AG10803 (cell line): ENCODE measurements around the gene IST1.
"Not testable (repeated sequence)": the region's sequence is repeated elsewhere in the genome, so short reads cannot be mapped to it uniquely, and the experiment has no call there.

Experiments
- DNase-seq: peaks from one replicate; pipeline ENCODE4 v3.0.0; 2010; ENCODE audit warnings: low read depth
- H3K4me3 ChIP-seq: 2 replicates; pipeline ENCODE4 v1.5.1; 2011; ENCODE audit warnings: mild to moderate bottlenecking, low read length, control low read depth
- CTCF ChIP-seq: conservative IDR thresholded peaks from 2 replicates; pipeline ENCODE4 v1.5.1; 2011; ENCODE audit warnings: mild to moderate bottlenecking, low read length, control low read depth, inconsistent platforms

The IST1 gene

GRCh38 chr16:71903608-71904007, 8.3 kb downstream of the IST1 start:
- no peak overlapping the region for H3K4me3 ChIP-seq
- TF ChIP-seq CTCF: no peak
- no peak for DNase-seq

GRCh38 chr16:71904239-71904638, 8.9 kb downstream of the IST1 start:
- no peak for TF ChIP-seq CTCF
- DNase-seq: no peak
- H3K4me3 ChIP-seq: no peak overlapping the region

- DNase-seq, H3K4me3 ChIP-seq: not testable (repeated sequence)
These were observed 10.4 kb downstream of the IST1 start for GRCh38 chr16:71905765-71906164.

- TF ChIP-seq CTCF: no peak
- no peak for DNase-seq
- no peak overlapping the region for H3K4me3 ChIP-seq
These were observed 15.8 kb downstream of the IST1 start for GRCh38 chr16:71911121-71911520.

- no peak for TF ChIP-seq CTCF
- DNase-seq: no peak
These were observed 17.4 kb downstream of the IST1 start for GRCh38 chr16:71912534-71913275.

GRCh38 chr16:71914802-71915201, 19.5 kb downstream of the IST1 start:
- no peak overlapping the region for H3K4me3 ChIP-seq
- no peak for DNase-seq
- TF ChIP-seq CTCF: no peak

More at GRCh38 chr16:71912534-71913275, 17.4 kb downstream of the IST1 start:
- no peak overlapping the region for H3K4me3 ChIP-seq

GRCh38 chr16:71915350-71915749, 20.0 kb downstream of the IST1 start:
- H3K4me3 ChIP-seq: no peak overlapping the region
- no peak for TF ChIP-seq CTCF
- DNase-seq: no peak
